NB4 (cell line): ENCODE results near the gene CD226.

Source experiments
- MYC ChIP-seq: IDR thresholded peaks from 2 replicates; pipeline ENCODE4 v1.6.1; 2011; ENCODE audit warnings: low read depth, low read length
- POLR2A ChIP-seq: IDR thresholded peaks from 2 replicates; pipeline ENCODE4 v1.6.1; 2011; ENCODE audit warnings: mild to moderate bottlenecking; ENCODE audit not compliant: insufficient read length; ENCODE audit errors: extremely low read depth
- TF ChIP-seq, protein P1 (sequence below): IDR thresholded peaks from one replicate; pipeline ENCODE4 v1.5.1; 2012; ENCODE audit warnings: low read depth, low read length
- TF ChIP-seq, protein P2 (sequence below): IDR thresholded peaks from 2 replicates; pipeline ENCODE4 v1.6.1; 2011; ENCODE audit warnings: low read depth, low read length

DNA sequence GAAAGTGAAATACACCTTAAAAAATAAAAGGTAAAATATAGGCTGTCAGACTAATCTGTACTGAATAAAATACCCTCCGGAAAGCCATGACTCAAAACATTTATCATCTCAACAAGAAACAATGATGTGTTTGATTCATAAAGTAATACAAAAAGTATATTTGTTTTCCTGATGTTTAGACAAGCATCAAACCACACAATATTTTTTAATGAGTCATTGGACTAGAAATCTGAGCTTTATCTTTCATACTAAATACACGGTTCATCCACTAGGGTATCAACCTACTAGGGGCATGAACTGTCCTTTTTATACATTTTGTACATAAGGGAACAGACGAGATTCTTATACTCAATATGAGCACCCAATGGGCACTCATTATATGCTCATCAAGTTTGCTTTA lies 31.3 kb downstream of the CD226 start:
- TF ChIP-seq, protein P1, sequence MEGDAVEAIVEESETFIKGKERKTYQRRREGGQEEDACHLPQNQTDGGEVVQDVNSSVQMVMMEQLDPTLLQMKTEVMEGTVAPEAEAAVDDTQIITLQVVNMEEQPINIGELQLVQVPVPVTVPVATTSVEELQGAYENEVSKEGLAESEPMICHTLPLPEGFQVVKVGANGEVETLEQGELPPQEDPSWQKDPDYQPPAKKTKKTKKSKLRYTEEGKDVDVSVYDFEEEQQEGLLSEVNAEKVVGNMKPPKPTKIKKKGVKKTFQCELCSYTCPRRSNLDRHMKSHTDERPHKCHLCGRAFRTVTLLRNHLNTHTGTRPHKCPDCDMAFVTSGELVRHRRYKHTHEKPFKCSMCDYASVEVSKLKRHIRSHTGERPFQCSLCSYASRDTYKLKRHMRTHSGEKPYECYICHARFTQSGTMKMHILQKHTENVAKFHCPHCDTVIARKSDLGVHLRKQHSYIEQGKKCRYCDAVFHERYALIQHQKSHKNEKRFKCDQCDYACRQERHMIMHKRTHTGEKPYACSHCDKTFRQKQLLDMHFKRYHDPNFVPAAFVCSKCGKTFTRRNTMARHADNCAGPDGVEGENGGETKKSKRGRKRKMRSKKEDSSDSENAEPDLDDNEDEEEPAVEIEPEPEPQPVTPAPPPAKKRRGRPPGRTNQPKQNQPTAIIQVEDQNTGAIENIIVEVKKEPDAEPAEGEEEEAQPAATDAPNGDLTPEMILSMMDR: no peak
- TF ChIP-seq POLR2A (no peak), MYC (no peak)
- TF ChIP-seq, protein P2, sequence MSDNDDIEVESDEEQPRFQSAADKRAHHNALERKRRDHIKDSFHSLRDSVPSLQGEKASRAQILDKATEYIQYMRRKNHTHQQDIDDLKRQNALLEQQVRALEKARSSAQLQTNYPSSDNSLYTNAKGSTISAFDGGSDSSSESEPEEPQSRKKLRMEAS: no peak
